Progenitor cell of endocrine pancreas (in vitro differentiated cells): Measurements from ENCODE around the gene PMS2. TPM values are rescaled to one million over a fixed set of nuclear protein-coding genes. Genes with fewer than 3 reads are reported as not detected.

Experiments
- total RNA-seq: library from RNA; stranded (reverse); gene quantifications from 2 replicates; pipeline ENCODE4 v1.2.1, GENCODE V29; 2021

The PMS2 gene
- total RNA-seq, 1 donor from 2014 or later: 19.7 TPM

Other genes starting within 250 kb of the PMS2 start
- gene RNF216, start 227.4 kb downstream of the PMS2 start, total RNA-seq: 38.3 and 39.8 TPM in 2 replicates
- not detected in 2 replicates for gene OCM, start 128.3 kb downstream of the PMS2 start, total RNA-seq
- 103 and 110 TPM in 2 replicates for gene CCZ1, start 110.3 kb downstream of the PMS2 start, total RNA-seq
- gene RSPH10B, start 38.4 kb downstream of the PMS2 start, total RNA-seq: 1.5 and 2.0 TPM in 2 replicates
- 30.1 and 33.4 TPM in 2 replicates for gene AIMP2, start 223 bp upstream of the PMS2 start, total RNA-seq
- 0.22 and 0.47 TPM in 2 replicates for gene ANKRD61, start 22.3 kb upstream of the PMS2 start, total RNA-seq
- gene EIF2AK1, start 50.1 kb upstream of the PMS2 start, total RNA-seq: 114 and 121 TPM in 2 replicates
- 26.1 and 26.2 TPM in 2 replicates for gene USP42, start 95.9 kb upstream of the PMS2 start, total RNA-seq